ENCODE results near the gene TNNI3K. TPM values are rescaled to one million over a fixed set of nuclear protein-coding genes. Genes with fewer than 3 reads are reported as not detected.

The TNNI3K gene
- total RNA-seq, 1 donor from 2014 or later, result not detected

- Mint-ChIP-seq H3K27me3 (ENCODE audit: unreplicated experiment) (peaks cover under 1% of the 10 kb centered on the region), H3K9me3 (ENCODE audit: unreplicated experiment) (no peaks in the 10 kb centered on the region), H3K4me3 (ENCODE audit: unreplicated experiment) (no peak overlapping the region), H3K4me1 (ENCODE audit: low read depth, unreplicated experiment) (no peaks in the 10 kb centered on the region), H3K36me3 (ENCODE audit: unreplicated experiment) (no peaks in the 10 kb centered on the region), H3K27ac (ENCODE audit: unreplicated experiment) (no peak overlapping the region)
- DNase-seq, result no peak
- TF ChIP-seq CTCF (IDR thresholded peaks at IDR 0.05; ENCODE audit: partially characterized antibody, unreplicated experiment), result no peak
These were observed 88.8 kb downstream of the TNNI3K start for GRCh38 chr1:74323937-74324473.

GRCh38 chr1:74324684-74325448, 89.7 kb downstream of the TNNI3K start:
- H3K27ac Mint-ChIP-seq (ENCODE audit: unreplicated experiment), result no peak overlapping the region
- no peak for TF ChIP-seq CTCF (IDR thresholded peaks at IDR 0.05; ENCODE audit: partially characterized antibody, unreplicated experiment)
- no peaks in the 10 kb centered on the region for H3K36me3 Mint-ChIP-seq (ENCODE audit: unreplicated experiment)
- H3K4me3 Mint-ChIP-seq (ENCODE audit: unreplicated experiment), result no peak overlapping the region
- DNase-seq, result no peak
- H3K4me1 Mint-ChIP-seq (ENCODE audit: low read depth, unreplicated experiment), result no peaks in the 10 kb centered on the region
- no peaks in the 10 kb centered on the region for H3K27me3 Mint-ChIP-seq (ENCODE audit: unreplicated experiment)
- H3K9me3 Mint-ChIP-seq (ENCODE audit: unreplicated experiment), result no peaks in the 10 kb centered on the region

GRCh38 chr1:74328851-74329250, 93.7 kb downstream of the TNNI3K start:
- no peaks in the 10 kb centered on the region for H3K36me3 Mint-ChIP-seq (ENCODE audit: unreplicated experiment)
- no peak for TF ChIP-seq CTCF (IDR thresholded peaks at IDR 0.05; ENCODE audit: partially characterized antibody, unreplicated experiment)
- no peak for DNase-seq
- no peaks in the 10 kb centered on the region for H3K27me3 Mint-ChIP-seq (ENCODE audit: unreplicated experiment)
- no peaks in the 10 kb centered on the region for H3K9me3 Mint-ChIP-seq (ENCODE audit: unreplicated experiment)
- no peak overlapping the region for H3K4me3 Mint-ChIP-seq (ENCODE audit: unreplicated experiment)
- no peak overlapping the region for H3K27ac Mint-ChIP-seq (ENCODE audit: unreplicated experiment)
- no peaks in the 10 kb centered on the region for H3K4me1 Mint-ChIP-seq (ENCODE audit: low read depth, unreplicated experiment)

- no peak for DNase-seq
- Mint-ChIP-seq H3K4me1 (ENCODE audit: low read depth, unreplicated experiment) (peaks cover under 1% of the 10 kb centered on the region), H3K27me3 (ENCODE audit: unreplicated experiment) (no peaks in the 10 kb centered on the region), H3K9me3 (ENCODE audit: unreplicated experiment) (no peaks in the 10 kb centered on the region), H3K27ac (ENCODE audit: unreplicated experiment) (no peak overlapping the region), H3K36me3 (ENCODE audit: unreplicated experiment) (no peaks in the 10 kb centered on the region), H3K4me3 (ENCODE audit: unreplicated experiment) (no peak overlapping the region)
- TF ChIP-seq CTCF (IDR thresholded peaks at IDR 0.05; ENCODE audit: partially characterized antibody, unreplicated experiment), result no peak
These were observed 98.1 kb downstream of the TNNI3K start for GRCh38 chr1:74333244-74333643.

- Mint-ChIP-seq H3K9me3 (ENCODE audit: unreplicated experiment) (no peaks in the 10 kb centered on the region), H3K36me3 (ENCODE audit: unreplicated experiment) (no peaks in the 10 kb centered on the region), H3K27ac (ENCODE audit: unreplicated experiment) (no peak overlapping the region), H3K27me3 (ENCODE audit: unreplicated experiment) (no peaks in the 10 kb centered on the region), H3K4me1 (ENCODE audit: low read depth, unreplicated experiment) (peaks cover 7% of the 10 kb centered on the region), H3K4me3 (ENCODE audit: unreplicated experiment) (no peak overlapping the region)
- no peak for TF ChIP-seq CTCF (IDR thresholded peaks at IDR 0.05; ENCODE audit: partially characterized antibody, unreplicated experiment)
- DNase-seq, result no peak
These were observed 99.0 kb downstream of the TNNI3K start for GRCh38 chr1:74334147-74334546.
